H1 (cell line): Measurements from ENCODE around the gene FAM131A. TPM values are rescaled to one million over a fixed set of nuclear protein-coding genes. Genes with fewer than 3 reads are reported as not detected.

Experiments
- CTCF ChIA-PET: fragments of 300-600 bp; sonication (Branson Sonifier 250); formaldehyde crosslinking; loops from one replicate; lab custom pipeline; 2021; ENCODE audit not compliant: partially characterized antibody; lab: Charles Lee
- POLR2A ChIA-PET: fragments of 300-600 bp; sonication (Branson Sonifier 250); formaldehyde crosslinking; loops from one replicate; lab custom pipeline; 2021; ENCODE audit warnings: inconsistent platforms; ENCODE audit not compliant: partially characterized antibody; lab: Charles Lee
- DNase-seq, 2 experiments: peaks; one replicate each; pipeline versions ENCODE4 v3.0.0 to v3.0.0-alpha.2; 2010 to 2022; ENCODE audit warnings: low spot score in 2 of 2, low read depth in 1 of 2, mixed read lengths in 1 of 2
- FAIRE-seq: peaks from 2 replicates; lab custom pipeline; 2011; peaks lifted over from hg19 to GRCh38; lab: Jason Lieb, UNC
- H2AFZ ChIP-seq: 2 replicates; pipeline ENCODE4 v1.8.1; 2012; ENCODE audit warnings: low read length, inconsistent platforms
- H2AK5ac ChIP-seq: 2 replicates; pipeline ENCODE4 v1.6.1; 2013; ENCODE audit warnings: low read depth, low read length
- H2BK120ac ChIP-seq: replicated peaks from 2 replicates; pipeline ENCODE3; 2013; ENCODE audit warnings: low read depth, low read length, inconsistent platforms
- H2BK12ac ChIP-seq: 2 replicates; pipeline ENCODE4 v1.6.1; 2013; ENCODE audit warnings: low read depth, low read length
- H2BK15ac ChIP-seq: 2 replicates; pipeline ENCODE4 v1.6.1; 2013; ENCODE audit warnings: low read length
- H2BK20ac ChIP-seq: 2 replicates; pipeline ENCODE4 v1.6.1; 2013; ENCODE audit warnings: low read length
- H2BK5ac ChIP-seq: 2 replicates; pipeline ENCODE4 v1.6.1; 2013; ENCODE audit warnings: low read depth, low read length
- H3K14ac ChIP-seq: 2 replicates; pipeline ENCODE4 v1.6.1; 2013; ENCODE audit warnings: inconsistent platforms; ENCODE audit not compliant: insufficient read length
- H3K18ac ChIP-seq: 2 replicates; pipeline ENCODE4 v1.6.1; 2013; ENCODE audit warnings: low read length; ENCODE audit errors: extremely low read depth
- H3K23ac ChIP-seq: 2 replicates; pipeline ENCODE4 v1.6.1; 2013; ENCODE audit warnings: inconsistent platforms; ENCODE audit not compliant: insufficient read length
- H3K23me2 ChIP-seq: 2 replicates; pipeline ENCODE4 v1.6.1; 2013; ENCODE audit warnings: low read depth, low read length
- H3K27ac ChIP-seq: 2 replicates; pipeline ENCODE4 v1.6.1; 2011; ENCODE audit warnings: low read depth, low read length, inconsistent platforms
- H3K27me3 ChIP-seq, 4 experiments: replicated peaks in 1 of 4; 1 replicate in 1 of 4; 2 replicates in 3 of 4; pipeline versions ENCODE4 v1.6.1 to v1.8.1; 2011 to 2013; ENCODE audit warnings: low read length in 3 of 4, mild to moderate bottlenecking in 3 of 4, inconsistent platforms in 2 of 4, mixed read lengths in 2 of 4, moderate library complexity in 1 of 4; ENCODE audit not compliant: control insufficient read depth in 3 of 4, insufficient read depth in 3 of 4; ENCODE audit errors: extremely low read depth in 1 of 4
- H3K36me3 ChIP-seq, 4 experiments: 2 replicates each; pipeline versions ENCODE4 v1.6.1 to v1.8.1; 2011 to 2013; ENCODE audit warnings: mild to moderate bottlenecking in 4 of 4, low read length in 3 of 4, moderate library complexity in 2 of 4, control low read depth in 1 of 4, inconsistent platforms in 1 of 4; ENCODE audit not compliant: insufficient read depth in 4 of 4, control insufficient read depth in 2 of 4
- H3K4ac ChIP-seq: replicated peaks from 2 replicates; pipeline ENCODE3; 2013; ENCODE audit warnings: low read length, low read depth, mixed read lengths, inconsistent platforms; ENCODE audit not compliant: insufficient read length
- H3K4me1 ChIP-seq, 4 experiments: replicated peaks in 1 of 4; 1 replicate in 1 of 4; 2 replicates in 3 of 4; pipeline versions ENCODE4 v1.6.1 to v1.8.1; 2011 to 2013; ENCODE audit warnings: low read length in 3 of 4, inconsistent platforms in 2 of 4, mixed read lengths in 1 of 4; ENCODE audit not compliant: insufficient read depth in 4 of 4, control insufficient read depth in 3 of 4
- H3K4me2 ChIP-seq, 2 experiments: 2 replicates each; pipeline versions ENCODE4 v1.6.1 to v1.8.1; 2011 to 2013; ENCODE audit warnings: low read depth in 2 of 2, low read length in 2 of 2, control low read depth in 1 of 2, inconsistent platforms in 1 of 2, mild to moderate bottlenecking in 1 of 2; ENCODE audit not compliant: insufficient read depth in 1 of 2
- H3K4me3 ChIP-seq, 4 experiments: fragments of 200-600, 300-600 bp in 1 of 4; sonication (generic), shearing (Covaris generic), sonication (Bioruptor Twin) in 1 of 4; 2 replicates each; pipeline versions ENCODE4 v1.5.1 to v1.8.1; 2011 to 2016; ENCODE audit warnings: low read length in 4 of 4, low read depth in 3 of 4, control low read depth in 2 of 4, inconsistent platforms in 2 of 4, mild to moderate bottlenecking in 2 of 4, mixed read lengths in 1 of 4, moderate library complexity in 1 of 4; ENCODE audit not compliant: insufficient read depth in 2 of 4; ENCODE audit errors: extremely low read depth in 1 of 4
- H3K56ac ChIP-seq: replicated peaks from 2 replicates; pipeline ENCODE3; 2013; ENCODE audit warnings: low read depth, mild to moderate bottlenecking, mixed read lengths, low read length, inconsistent platforms; ENCODE audit not compliant: insufficient read length
- H3K79me1 ChIP-seq: 2 replicates; pipeline ENCODE4 v1.6.1; 2013; ENCODE audit warnings: low read depth, low read length, control low read depth
- H3K79me2 ChIP-seq, 2 experiments: 2 replicates each; pipeline versions ENCODE4 v1.6.1 to v1.8.1; 2012 to 2013; ENCODE audit warnings: low read length in 2 of 2, mild to moderate bottlenecking in 2 of 2, inconsistent platforms in 1 of 2; ENCODE audit not compliant: insufficient read depth in 2 of 2, control insufficient read depth in 1 of 2
- H3K9ac ChIP-seq, 4 experiments: replicated peaks in 1 of 4; 1 replicate in 1 of 4; 2 replicates in 3 of 4; pipeline versions ENCODE4 v1.6.1 to v1.8.1; 2011 to 2013; ENCODE audit warnings: low read depth in 3 of 4, low read length in 3 of 4, control low read depth in 2 of 4, mild to moderate bottlenecking in 2 of 4, moderate library complexity in 2 of 4, inconsistent platforms in 1 of 4; ENCODE audit errors: extremely low read depth in 1 of 4
- H3K9me3 ChIP-seq, 2 experiments: 2 replicates each; pipeline versions ENCODE4 v1.6.1 to v1.8.1; 2012 to 2013; ENCODE audit warnings: mild to moderate bottlenecking in 2 of 2, moderate library complexity in 2 of 2, control low read depth in 1 of 2, inconsistent platforms in 1 of 2, low read depth in 1 of 2, low read length in 1 of 2, mixed read lengths in 1 of 2; ENCODE audit not compliant: insufficient read depth in 2 of 2
- H4K20me1 ChIP-seq, 2 experiments: replicated peaks in 1 of 2; 2 replicates each; pipeline versions ENCODE3 to v1.8.1; 2011 to 2013; ENCODE audit warnings: inconsistent platforms in 2 of 2, low read length in 2 of 2, mild to moderate bottlenecking in 1 of 2; ENCODE audit not compliant: insufficient read depth in 2 of 2, control insufficient read depth in 1 of 2
- H4K5ac ChIP-seq: 2 replicates; pipeline ENCODE4 v1.6.1; 2013; ENCODE audit warnings: low read length, low read depth, mixed read lengths, inconsistent platforms; ENCODE audit not compliant: insufficient read length
- H4K8ac ChIP-seq: 2 replicates; pipeline ENCODE4 v1.8.0; 2013; ENCODE audit warnings: mild to moderate bottlenecking, moderate library complexity, low read length, inconsistent platforms; ENCODE audit not compliant: insufficient read depth; ENCODE audit errors: extremely low read depth
- H4K91ac ChIP-seq: replicated peaks from 2 replicates; pipeline ENCODE3; 2013; ENCODE audit warnings: low read length, mixed read lengths, inconsistent platforms; ENCODE audit not compliant: insufficient read length
- EGR1 ChIP-seq: IDR thresholded peaks from 2 replicates; pipeline ENCODE4 v1.6.1; 2011; ENCODE audit warnings: low read depth, low read length, borderline replicate concordance
- GABPA ChIP-seq: IDR thresholded peaks from 2 replicates; pipeline ENCODE4 v1.6.1; 2011; ENCODE audit warnings: mild to moderate bottlenecking, low read length, moderate library complexity, borderline replicate concordance; ENCODE audit not compliant: insufficient read depth
- GTF2F1 ChIP-seq: IDR thresholded peaks from 2 replicates; pipeline ENCODE4 v1.6.1; 2012; ENCODE audit warnings: low read depth, low read length, improper control_type of control experiment, borderline replicate concordance
- JUN ChIP-seq: IDR thresholded peaks from 2 replicates; pipeline ENCODE4 v1.6.1; 2011; ENCODE audit warnings: low read depth, mild to moderate bottlenecking, improper control_type of control experiment, low read length
- JUND ChIP-seq: IDR thresholded peaks from 2 replicates; pipeline ENCODE4 v1.6.1; 2011; ENCODE audit warnings: mild to moderate bottlenecking, improper control_type of control experiment, low read length
- KDM4A ChIP-seq: IDR thresholded peaks from one replicate; pipeline ENCODE4 v1.7.1; 2012; ENCODE audit warnings: low read depth, mild to moderate bottlenecking, moderate library complexity, low read length, inconsistent platforms; ENCODE audit not compliant: severe bottlenecking
- PHF8 ChIP-seq: fragments of 200-600 bp; sonication (generic); conservative IDR thresholded peaks from 2 replicates; pipeline ENCODE4 v1.7.1; 2012; ENCODE audit warnings: low read depth, mild to moderate bottlenecking, inconsistent platforms, low read length, moderate library complexity
- SP4 ChIP-seq: IDR thresholded peaks from 2 replicates; pipeline ENCODE4 v1.6.1; 2012; ENCODE audit warnings: low read length, inconsistent platforms
- TAF1 ChIP-seq: IDR thresholded peaks from 2 replicates; pipeline ENCODE4 v1.6.1; 2011; ENCODE audit warnings: mild to moderate bottlenecking, low read depth, low read length
- WGBS, 2 experiments: shearing (Covaris generic) in 1 of 2; methylation state at CpG; one replicate each; pipeline versions ENCODE4 v1.1.6 to v1.1.7; 2013 to 2015; ENCODE audit warnings: low lambda C conversion rate in 2 of 2, mixed read lengths in 2 of 2, inconsistent platforms in 1 of 2, low coverage in 1 of 2, missing lambda C conversion rate in 1 of 2; ENCODE audit not compliant: insufficient replicate concordance in 2 of 2, insufficient coverage in 1 of 2, insufficient read length in 1 of 2; ENCODE audit errors: extremely low coverage in 1 of 2, missing lambda C conversion rate in 1 of 2; 5-methylcytosine and 5-hydroxymethylcytosine counted together
- polyA plus RNA-seq, 7 experiments: library from polyadenylated mRNA; depleted of rRNA in 3 of 7; stranded (reverse) in 5 of 7; unstranded in 2 of 7; fragments of >200 nt in 5 of 7; fragments of 200-250 nt in 2 of 7; gene quantifications; 1 replicate in 5 of 7; 2 replicates in 1 of 7; 4 replicates in 1 of 7; pipeline versions ENCODE4 v1.2.1 to v1.2.3, GENCODE V29; 2011 to 2013; ENCODE audit warnings: missing spikeins in 2 of 7, mixed read lengths in 2 of 7
- total RNA-seq: library from RNA; stranded (reverse); fragmentation: NEBNext Ultra II Directional; extraction: Animal tissue kit (Norgen Biotek cat#: 25700); gene quantifications from 2 replicates; pipeline ENCODE4 v1.2.1, GENCODE V29; 2021
- TF ChIP-seq, protein P1 (sequence below): IDR thresholded peaks from 2 replicates; pipeline ENCODE4 v1.6.1; 2012; ENCODE audit warnings: low read length, inconsistent platforms
- TF ChIP-seq, protein P2 (sequence below): IDR thresholded peaks from 2 replicates; pipeline ENCODE4 v1.6.1; 2011; ENCODE audit warnings: low read depth, mild to moderate bottlenecking, low read length; ENCODE audit not compliant: insufficient read depth

The FAM131A gene
- total and polyA plus RNA-seq, 2 of the 8 experiments (the other 6 are each of a cell fraction or from before 2014, with no cell fraction given), result 16.0 to 21.9 TPM

DNA sequence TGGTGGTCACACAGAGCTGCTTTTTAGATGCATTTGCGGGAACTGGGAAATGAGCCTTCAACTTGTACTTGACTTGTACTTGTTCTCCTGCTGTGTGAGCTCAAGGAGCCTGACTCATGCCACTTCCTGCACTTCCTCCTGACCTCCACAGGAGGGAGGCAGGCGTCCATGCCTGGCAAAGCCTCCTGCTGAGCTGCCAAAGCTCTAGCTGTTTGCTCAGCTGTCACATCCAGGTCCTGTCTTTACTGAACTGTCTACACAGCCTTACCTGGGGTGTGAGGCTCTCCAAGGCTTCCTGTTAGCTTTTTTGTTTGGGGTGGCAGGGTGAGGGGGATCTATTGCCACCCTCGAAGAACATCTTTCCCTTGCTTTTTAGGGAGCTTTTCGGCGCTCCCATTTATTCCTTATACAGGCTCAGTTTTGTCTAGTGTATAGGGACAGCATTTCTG lies 34.2 kb downstream of the FAM131A start:
- Histone ChIP-seq H3K56ac (no peak overlapping the region), H3K4ac (no peak overlapping the region), H2BK12ac (no peak overlapping the region), H4K8ac (no peak overlapping the region), H2BK15ac (no peak overlapping the region), H4K91ac (no peak overlapping the region), H3K23ac (no peak overlapping the region), H3K79me1 (no peaks in the 10 kb centered on the region), H3K9me3 (no peaks in the 10 kb centered on the region), H2AK5ac (no peak overlapping the region), H3K9ac (no peak overlapping the region), H4K20me1 (peaks cover 2 to 12% of the 10 kb centered on the region in 2 experiments), H2BK120ac (no peak overlapping the region), H3K27ac (no peak overlapping the region), H3K27me3 (no peaks in the 10 kb centered on the region; a peak in 1 of 7 replicates), H3K4me3 (no peak overlapping the region), H2BK20ac (no peak overlapping the region), H4K5ac (no peak overlapping the region), H3K79me2 (no peaks in the 10 kb centered on the region), H3K4me1 (peaks cover 3 to 8% (median 6%) of the 10 kb centered on the region in 4 experiments; a peak in 6 of 7 replicates), H3K4me2 (peak overlapping the region in 1 of 2 experiments; percentile 24; a peak in 1 of 4 replicates), H2AFZ (no peak overlapping the region), H3K18ac (no peak overlapping the region), H3K23me2 (no peaks in the 10 kb centered on the region), H3K36me3 (peaks cover 6 to 21% (median 17%) of the 10 kb centered on the region in 4 experiments; a peak in 7 of 8 replicates), H2BK5ac (no peak overlapping the region), H3K14ac (no peak overlapping the region)
- ChIA-PET CTCF (interaction anchor here (0.5 to 11.5 kb wide), 51 partner anchors 8 to 444 kb away, joined by 3 to 223 read pairs (median 6); partner anchors contain the start of genes CHRD, CLCN2 and FAM131A), POLR2A (interaction anchor here (0.7 to 4.2 kb wide), 10 partner anchors 10 to 185 kb away, joined by 3 to 32 read pairs (median 3); partner anchors contain the start of genes CLCN2, FAM131A and POLR2H)
- FAIRE-seq (peak; percentile 81), DNase-seq (peak; percentile 77 to 79)
- WGBS, 2 experiments, result 54% methylated on average over 5 of the region's 5 CpGs; no CpG with 5 or more reads in 1 of the 2 experiments
- TF ChIP-seq GABPA (no peak; the same call in 1 of the 2 replicates), JUN (no peak), EGR1 (no peak), SP4 (no peak), KDM4A (no peak), JUND (peak; percentile 72; the same call in 1 of the 2 replicates), TAF1 (no peak), GTF2F1 (no peak), PHF8 (no peak)
- TF ChIP-seq, protein P1, sequence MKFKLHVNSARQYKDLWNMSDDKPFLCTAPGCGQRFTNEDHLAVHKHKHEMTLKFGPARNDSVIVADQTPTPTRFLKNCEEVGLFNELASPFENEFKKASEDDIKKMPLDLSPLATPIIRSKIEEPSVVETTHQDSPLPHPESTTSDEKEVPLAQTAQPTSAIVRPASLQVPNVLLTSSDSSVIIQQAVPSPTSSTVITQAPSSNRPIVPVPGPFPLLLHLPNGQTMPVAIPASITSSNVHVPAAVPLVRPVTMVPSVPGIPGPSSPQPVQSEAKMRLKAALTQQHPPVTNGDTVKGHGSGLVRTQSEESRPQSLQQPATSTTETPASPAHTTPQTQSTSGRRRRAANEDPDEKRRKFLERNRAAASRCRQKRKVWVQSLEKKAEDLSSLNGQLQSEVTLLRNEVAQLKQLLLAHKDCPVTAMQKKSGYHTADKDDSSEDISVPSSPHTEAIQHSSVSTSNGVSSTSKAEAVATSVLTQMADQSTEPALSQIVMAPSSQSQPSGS, result no peak
- TF ChIP-seq, protein P2, sequence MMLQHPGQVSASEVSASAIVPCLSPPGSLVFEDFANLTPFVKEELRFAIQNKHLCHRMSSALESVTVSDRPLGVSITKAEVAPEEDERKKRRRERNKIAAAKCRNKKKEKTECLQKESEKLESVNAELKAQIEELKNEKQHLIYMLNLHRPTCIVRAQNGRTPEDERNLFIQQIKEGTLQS, result no peak
